H1 (cell line): ENCODE data around the gene TEX35. TPM values are rescaled to one million over a fixed set of nuclear protein-coding genes. Genes with fewer than 3 reads are reported as not detected.

Experiments
- CTCF ChIA-PET: fragments of 300-600 bp; sonication (Branson Sonifier 250); formaldehyde crosslinking; loops from one replicate; lab custom pipeline; 2021; ENCODE audit not compliant: partially characterized antibody; lab: Charles Lee
- POLR2A ChIA-PET: fragments of 300-600 bp; sonication (Branson Sonifier 250); formaldehyde crosslinking; loops from one replicate; lab custom pipeline; 2021; ENCODE audit warnings: inconsistent platforms; ENCODE audit not compliant: partially characterized antibody; lab: Charles Lee
- DNase-seq, 2 experiments: peaks; one replicate each; pipeline versions ENCODE4 v3.0.0 to v3.0.0-alpha.2; 2010 to 2022; ENCODE audit warnings: low spot score in 2 of 2, low read depth in 1 of 2, mixed read lengths in 1 of 2
- FAIRE-seq: peaks from 2 replicates; lab custom pipeline; 2011; peaks lifted over from hg19 to GRCh38; lab: Jason Lieb, UNC
- H2AFZ ChIP-seq: 2 replicates; pipeline ENCODE4 v1.8.1; 2012; ENCODE audit warnings: low read length, inconsistent platforms
- H2AK5ac ChIP-seq: 2 replicates; pipeline ENCODE4 v1.6.1; 2013; ENCODE audit warnings: low read depth, low read length
- H2BK120ac ChIP-seq: replicated peaks from 2 replicates; pipeline ENCODE3; 2013; ENCODE audit warnings: low read depth, low read length, inconsistent platforms
- H2BK12ac ChIP-seq: 2 replicates; pipeline ENCODE4 v1.6.1; 2013; ENCODE audit warnings: low read depth, low read length
- H2BK15ac ChIP-seq: 2 replicates; pipeline ENCODE4 v1.6.1; 2013; ENCODE audit warnings: low read length
- H2BK20ac ChIP-seq: 2 replicates; pipeline ENCODE4 v1.6.1; 2013; ENCODE audit warnings: low read length
- H2BK5ac ChIP-seq: 2 replicates; pipeline ENCODE4 v1.6.1; 2013; ENCODE audit warnings: low read depth, low read length
- H3K14ac ChIP-seq: 2 replicates; pipeline ENCODE4 v1.6.1; 2013; ENCODE audit warnings: inconsistent platforms; ENCODE audit not compliant: insufficient read length
- H3K18ac ChIP-seq: 2 replicates; pipeline ENCODE4 v1.6.1; 2013; ENCODE audit warnings: low read length; ENCODE audit errors: extremely low read depth
- H3K23ac ChIP-seq: 2 replicates; pipeline ENCODE4 v1.6.1; 2013; ENCODE audit warnings: inconsistent platforms; ENCODE audit not compliant: insufficient read length
- H3K23me2 ChIP-seq: 2 replicates; pipeline ENCODE4 v1.6.1; 2013; ENCODE audit warnings: low read depth, low read length
- H3K27ac ChIP-seq: 2 replicates; pipeline ENCODE4 v1.6.1; 2011; ENCODE audit warnings: low read depth, low read length, inconsistent platforms
- H3K27me3 ChIP-seq, 4 experiments: replicated peaks in 1 of 4; 1 replicate in 1 of 4; 2 replicates in 3 of 4; pipeline versions ENCODE4 v1.6.1 to v1.8.1; 2011 to 2013; ENCODE audit warnings: low read length in 3 of 4, mild to moderate bottlenecking in 3 of 4, inconsistent platforms in 2 of 4, mixed read lengths in 2 of 4, moderate library complexity in 1 of 4; ENCODE audit not compliant: control insufficient read depth in 3 of 4, insufficient read depth in 3 of 4; ENCODE audit errors: extremely low read depth in 1 of 4
- H3K36me3 ChIP-seq, 4 experiments: 2 replicates each; pipeline versions ENCODE4 v1.6.1 to v1.8.1; 2011 to 2013; ENCODE audit warnings: mild to moderate bottlenecking in 4 of 4, low read length in 3 of 4, moderate library complexity in 2 of 4, control low read depth in 1 of 4, inconsistent platforms in 1 of 4; ENCODE audit not compliant: insufficient read depth in 4 of 4, control insufficient read depth in 2 of 4
- H3K4ac ChIP-seq: replicated peaks from 2 replicates; pipeline ENCODE3; 2013; ENCODE audit warnings: low read length, low read depth, mixed read lengths, inconsistent platforms; ENCODE audit not compliant: insufficient read length
- H3K4me1 ChIP-seq, 4 experiments: replicated peaks in 1 of 4; 1 replicate in 1 of 4; 2 replicates in 3 of 4; pipeline versions ENCODE4 v1.6.1 to v1.8.1; 2011 to 2013; ENCODE audit warnings: low read length in 3 of 4, inconsistent platforms in 2 of 4, mixed read lengths in 1 of 4; ENCODE audit not compliant: insufficient read depth in 4 of 4, control insufficient read depth in 3 of 4
- H3K4me2 ChIP-seq, 2 experiments: 2 replicates each; pipeline versions ENCODE4 v1.6.1 to v1.8.1; 2011 to 2013; ENCODE audit warnings: low read depth in 2 of 2, low read length in 2 of 2, control low read depth in 1 of 2, inconsistent platforms in 1 of 2, mild to moderate bottlenecking in 1 of 2; ENCODE audit not compliant: insufficient read depth in 1 of 2
- H3K4me3 ChIP-seq, 4 experiments: fragments of 200-600, 300-600 bp in 1 of 4; sonication (generic), shearing (Covaris generic), sonication (Bioruptor Twin) in 1 of 4; 2 replicates each; pipeline versions ENCODE4 v1.5.1 to v1.8.1; 2011 to 2016; ENCODE audit warnings: low read length in 4 of 4, low read depth in 3 of 4, control low read depth in 2 of 4, inconsistent platforms in 2 of 4, mild to moderate bottlenecking in 2 of 4, mixed read lengths in 1 of 4, moderate library complexity in 1 of 4; ENCODE audit not compliant: insufficient read depth in 2 of 4; ENCODE audit errors: extremely low read depth in 1 of 4
- H3K56ac ChIP-seq: replicated peaks from 2 replicates; pipeline ENCODE3; 2013; ENCODE audit warnings: low read depth, mild to moderate bottlenecking, mixed read lengths, low read length, inconsistent platforms; ENCODE audit not compliant: insufficient read length
- H3K79me1 ChIP-seq: 2 replicates; pipeline ENCODE4 v1.6.1; 2013; ENCODE audit warnings: low read depth, low read length, control low read depth
- H3K79me2 ChIP-seq, 2 experiments: 2 replicates each; pipeline versions ENCODE4 v1.6.1 to v1.8.1; 2012 to 2013; ENCODE audit warnings: low read length in 2 of 2, mild to moderate bottlenecking in 2 of 2, inconsistent platforms in 1 of 2; ENCODE audit not compliant: insufficient read depth in 2 of 2, control insufficient read depth in 1 of 2
- H3K9ac ChIP-seq, 4 experiments: replicated peaks in 1 of 4; 1 replicate in 1 of 4; 2 replicates in 3 of 4; pipeline versions ENCODE4 v1.6.1 to v1.8.1; 2011 to 2013; ENCODE audit warnings: low read depth in 3 of 4, low read length in 3 of 4, control low read depth in 2 of 4, mild to moderate bottlenecking in 2 of 4, moderate library complexity in 2 of 4, inconsistent platforms in 1 of 4; ENCODE audit errors: extremely low read depth in 1 of 4
- H3K9me3 ChIP-seq, 2 experiments: 2 replicates each; pipeline versions ENCODE4 v1.6.1 to v1.8.1; 2012 to 2013; ENCODE audit warnings: mild to moderate bottlenecking in 2 of 2, moderate library complexity in 2 of 2, control low read depth in 1 of 2, inconsistent platforms in 1 of 2, low read depth in 1 of 2, low read length in 1 of 2, mixed read lengths in 1 of 2; ENCODE audit not compliant: insufficient read depth in 2 of 2
- H4K20me1 ChIP-seq, 2 experiments: replicated peaks in 1 of 2; 2 replicates each; pipeline versions ENCODE3 to v1.8.1; 2011 to 2013; ENCODE audit warnings: inconsistent platforms in 2 of 2, low read length in 2 of 2, mild to moderate bottlenecking in 1 of 2; ENCODE audit not compliant: insufficient read depth in 2 of 2, control insufficient read depth in 1 of 2
- H4K5ac ChIP-seq: 2 replicates; pipeline ENCODE4 v1.6.1; 2013; ENCODE audit warnings: low read length, low read depth, mixed read lengths, inconsistent platforms; ENCODE audit not compliant: insufficient read length
- H4K8ac ChIP-seq: 2 replicates; pipeline ENCODE4 v1.8.0; 2013; ENCODE audit warnings: mild to moderate bottlenecking, moderate library complexity, low read length, inconsistent platforms; ENCODE audit not compliant: insufficient read depth; ENCODE audit errors: extremely low read depth
- H4K91ac ChIP-seq: replicated peaks from 2 replicates; pipeline ENCODE3; 2013; ENCODE audit warnings: low read length, mixed read lengths, inconsistent platforms; ENCODE audit not compliant: insufficient read length
- BRCA1 ChIP-seq: IDR thresholded peaks from 2 replicates; pipeline ENCODE4 v1.6.1; 2012; ENCODE audit warnings: low read depth, low read length, improper control_type of control experiment
- EZH2 ChIP-seq: fragments of 200-600 bp; sonication (generic); IDR thresholded peaks from 2 replicates; pipeline ENCODE4 v1.7.1; 2012; ENCODE audit warnings: low read depth, mild to moderate bottlenecking, moderate library complexity, low read length, inconsistent platforms; ENCODE audit not compliant: severe bottlenecking
- GTF2F1 ChIP-seq: IDR thresholded peaks from 2 replicates; pipeline ENCODE4 v1.6.1; 2012; ENCODE audit warnings: low read depth, low read length, improper control_type of control experiment, borderline replicate concordance
- JUN ChIP-seq: IDR thresholded peaks from 2 replicates; pipeline ENCODE4 v1.6.1; 2011; ENCODE audit warnings: low read depth, mild to moderate bottlenecking, improper control_type of control experiment, low read length
- RAD21 ChIP-seq, 2 experiments: IDR thresholded peaks in 1 of 2; conservative IDR thresholded peaks in 1 of 2; 2 replicates each; pipeline ENCODE4 v1.6.1; 2011; ENCODE audit warnings: low read depth in 2 of 2, low read length in 2 of 2, improper control_type of control experiment in 1 of 2, inconsistent platforms in 1 of 2, mild to moderate bottlenecking in 1 of 2, moderate library complexity in 1 of 2
- SIN3A ChIP-seq, 2 experiments: IDR thresholded peaks in 1 of 2; conservative IDR thresholded peaks in 1 of 2; 2 replicates each; pipeline ENCODE4 v1.6.1; 2011 to 2012; ENCODE audit warnings: low read length in 2 of 2, improper control_type of control experiment in 1 of 2, low read depth in 1 of 2, mild to moderate bottlenecking in 1 of 2
- SIX5 ChIP-seq: IDR thresholded peaks from 2 replicates; pipeline ENCODE4 v1.6.1; 2011; ENCODE audit warnings: mild to moderate bottlenecking, low read depth, low read length
- WGBS, 2 experiments: shearing (Covaris generic) in 1 of 2; methylation state at CpG; one replicate each; pipeline versions ENCODE4 v1.1.6 to v1.1.7; 2013 to 2015; ENCODE audit warnings: low lambda C conversion rate in 2 of 2, mixed read lengths in 2 of 2, inconsistent platforms in 1 of 2, low coverage in 1 of 2, missing lambda C conversion rate in 1 of 2; ENCODE audit not compliant: insufficient replicate concordance in 2 of 2, insufficient coverage in 1 of 2, insufficient read length in 1 of 2; ENCODE audit errors: extremely low coverage in 1 of 2, missing lambda C conversion rate in 1 of 2; 5-methylcytosine and 5-hydroxymethylcytosine counted together
- polyA plus RNA-seq, 7 experiments: library from polyadenylated mRNA; depleted of rRNA in 3 of 7; stranded (reverse) in 5 of 7; unstranded in 2 of 7; fragments of >200 nt in 5 of 7; fragments of 200-250 nt in 2 of 7; gene quantifications; 1 replicate in 5 of 7; 2 replicates in 1 of 7; 4 replicates in 1 of 7; pipeline versions ENCODE4 v1.2.1 to v1.2.3, GENCODE V29; 2011 to 2013; ENCODE audit warnings: missing spikeins in 2 of 7, mixed read lengths in 2 of 7
- total RNA-seq: library from RNA; stranded (reverse); fragmentation: NEBNext Ultra II Directional; extraction: Animal tissue kit (Norgen Biotek cat#: 25700); gene quantifications from 2 replicates; pipeline ENCODE4 v1.2.1, GENCODE V29; 2021

Gene TEX35
- total and polyA plus RNA-seq, 2 of the 8 experiments (the other 6 are each of a cell fraction or from before 2014, with no cell fraction given): 0.03 TPM; not detected in 1

DNA sequence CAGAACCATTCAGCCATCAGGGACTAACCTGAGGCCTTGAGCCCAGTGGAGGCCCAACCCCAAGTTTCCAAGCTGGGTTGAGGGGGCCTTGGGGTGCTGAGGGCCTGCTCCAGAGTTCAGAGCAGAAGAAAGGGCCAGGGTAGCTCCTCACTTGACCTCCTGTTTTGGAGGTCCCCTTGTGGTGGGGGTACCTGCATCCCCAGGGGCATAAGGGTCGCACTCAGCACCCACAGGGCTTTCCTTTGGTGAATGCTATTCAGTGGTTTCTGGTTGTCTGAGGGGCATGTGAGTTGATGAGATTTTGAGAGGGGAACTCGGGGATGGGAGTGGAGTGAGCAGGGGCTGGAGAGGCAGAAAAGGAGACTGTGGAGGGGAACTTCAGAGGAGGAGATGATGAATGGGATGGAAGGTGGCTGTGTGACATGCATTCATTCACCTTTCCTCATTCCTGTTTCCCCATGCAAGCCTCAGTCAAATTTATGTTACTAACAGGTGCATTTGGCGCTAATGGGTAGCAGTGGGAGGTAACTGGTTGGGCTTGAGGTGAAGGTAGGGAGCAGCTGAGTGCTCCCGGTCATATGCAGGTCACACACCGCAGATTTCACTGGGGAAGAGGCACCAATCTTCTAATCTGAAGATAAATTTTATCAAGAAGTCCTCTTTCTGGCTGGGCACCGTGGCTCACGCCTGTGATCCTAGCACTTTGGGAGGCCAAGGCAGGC lies 50.4 kb downstream of the TEX35 start:
- Histone ChIP-seq H2AFZ (no peak overlapping the region), H3K27me3 (no peaks in the 10 kb centered on the region), H3K56ac (no peak overlapping the region), H4K20me1 (no peaks in the 10 kb centered on the region), H3K14ac (no peak overlapping the region), H3K4me3 (no peak overlapping the region), H3K27ac (no peak overlapping the region), H3K4me2 (no peak overlapping the region), H2BK5ac (no peak overlapping the region), H4K5ac (no peak overlapping the region), H3K23ac (no peak overlapping the region), H2BK120ac (no peak overlapping the region), H2BK20ac (no peak overlapping the region), H3K79me2 (no peaks in the 10 kb centered on the region), H3K4me1 (no peaks in the 10 kb centered on the region), H2AK5ac (no peak overlapping the region), H2BK12ac (no peak overlapping the region), H3K9me3 (0 out of 4 replicates have a peak, but pooled peaks cover 0 to 3% of the 10 kb centered on the region in 2 experiments), H2BK15ac (no peak overlapping the region), H3K18ac (no peak overlapping the region), H4K8ac (no peak overlapping the region), H3K9ac (no peak overlapping the region), H3K4ac (no peak overlapping the region), H3K36me3 (no peaks in the 10 kb centered on the region), H3K79me1 (no peaks in the 10 kb centered on the region), H4K91ac (no peak overlapping the region), H3K23me2 (no peaks in the 10 kb centered on the region)
- TF ChIP-seq RAD21 (IDR thresholded peaks at IDR 0.05 in 1 of 2, conservative IDR thresholded peaks at IDR 0.05 in 1 of 2; ENCODE audit: low read depth in 2 of 2, low read length in 2 of 2) (no peak), BRCA1 (no peak), SIX5 (no peak), JUN (no peak), EZH2 (no peak), SIN3A (conservative IDR thresholded peaks at IDR 0.05 in 1 of 2, IDR thresholded peaks at IDR 0.05 in 1 of 2; ENCODE audit: low read depth in 1 of 2, low read length in 2 of 2) (no peak), GTF2F1 (no peak)
- no peak for DNase-seq
- ChIA-PET CTCF (interaction anchor here (0.8 to 1.5 kb wide), 6 partner anchors 9 to 439 kb away, joined by 3 to 5 read pairs (median 4); no protein-coding TSS in a partner anchor), POLR2A (interaction anchor here (1.2 kb wide), 1 partner anchor 17 kb away, joined by 3 read pairs; no protein-coding TSS in a partner anchor)
- 88% methylated on average over 7 of the region's 7 CpGs; no CpG with 5 or more reads in 1 of the 2 experiments for WGBS, 2 experiments
- FAIRE-seq: no peak
